M059J (cell line): Measurements from ENCODE around the gene NSUN5. TPM values are rescaled to one million over a fixed set of nuclear protein-coding genes. Genes with fewer than 3 reads are reported as not detected.
"Not testable (repeated sequence)": the region's sequence is repeated elsewhere in the genome, so short reads cannot be mapped to it uniquely, and the experiment has no call there.

Experiments used
- DNase-seq: peaks from one replicate; pipeline ENCODE4 v3.0.0-alpha.2; 2012; ENCODE audit warnings: low read depth
- total RNA-seq: library from RNA; depleted of rRNA; stranded (reverse); fragments of >200 nt; shearing (Covaris generic); gene quantifications from 2 replicates; pipeline ENCODE4 v1.2.3, GENCODE V29; 2014; rRNA removed

The NSUN5 gene
- total RNA-seq, 1 experiment from 2014 or later, result 30.2 TPM

GRCh38 chr7:73297235-73297634 is 11.4 kb downstream of the NSUN5 start:
- not testable (repeated sequence) for DNase-seq

- DNase-seq, result not testable (repeated sequence)
Observed at GRCh38 chr7:73277210-73277609, 31.4 kb downstream of the NSUN5 start.

GRCh38 chr7:73267813-73268212 is 40.8 kb downstream of the NSUN5 start:
- not testable (repeated sequence) for DNase-seq

- not testable (repeated sequence) for DNase-seq
Observed at GRCh38 chr7:73266719-73267368, 41.8 kb downstream of the NSUN5 start.

- DNase-seq, result not testable (repeated sequence)
Observed at GRCh38 chr7:73262416-73262815, 46.2 kb downstream of the NSUN5 start.

Other genes starting within 250 kb of the NSUN5 start
- not detected in 2 replicates for gene SPDYE9, start 222.8 kb downstream of the NSUN5 start, total RNA-seq
- not detected in 2 replicates for gene TRIM50, start 19.3 kb upstream of the NSUN5 start, total RNA-seq
- gene FKBP6, start 19.3 kb upstream of the NSUN5 start, total RNA-seq, result not detected in 2 replicates
- 0.10 and 0.12 TPM in 2 replicates for gene FZD9, start 125.0 kb upstream of the NSUN5 start, total RNA-seq
- 50.3 and 87.8 TPM in 2 replicates for gene BAZ1B, start 213.5 kb upstream of the NSUN5 start, total RNA-seq
- 60.7 and 68.3 TPM in 2 replicates for gene BCL7B, start 248.9 kb upstream of the NSUN5 start, total RNA-seq